HG03460 (cell line): ENCODE data around the gene RUNDC1.
"Not testable (repeated sequence)": the region's sequence is repeated elsewhere in the genome, so short reads cannot be mapped to it uniquely, and the experiment has no call there.

Experiments used
- ATAC-seq: cut with Tn5 transposase; IDR thresholded peaks from one replicate; pipeline ENCODE4 v1.9.1; 2021; ENCODE audit not compliant: unreplicated experiment

Gene RUNDC1

DNA sequence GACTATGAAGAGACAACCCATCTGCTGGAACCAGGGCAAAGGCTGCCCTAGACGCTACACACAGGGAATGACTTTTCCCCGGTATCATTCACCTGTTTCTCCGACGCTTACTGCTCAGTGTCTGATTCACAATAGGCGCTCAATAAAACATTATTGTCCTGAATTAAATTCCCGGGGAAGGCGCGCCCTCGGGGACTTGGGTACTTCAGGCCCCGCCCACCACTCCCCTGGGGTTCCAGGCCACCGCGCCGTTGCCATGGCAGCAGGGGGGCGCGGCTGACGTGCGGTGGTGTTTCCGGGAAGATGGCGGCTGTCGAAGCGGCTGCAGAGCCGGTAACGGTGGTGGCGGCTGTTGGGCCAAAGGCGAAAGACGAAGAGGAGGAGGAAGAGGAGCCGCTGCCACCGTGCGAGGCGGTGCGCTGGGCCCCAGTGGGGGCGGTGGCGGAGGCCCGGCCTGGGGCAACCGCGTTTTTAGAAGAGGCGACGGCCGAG, at the start of gene RUNDC1:
Gene RUNDC1 (plus strand): TSS at position 292 of the 492 bp plus-strand sequence. CDS start 12 bp downstream, at position 304.
- ATAC-seq, result peak; percentile 59

DNA sequence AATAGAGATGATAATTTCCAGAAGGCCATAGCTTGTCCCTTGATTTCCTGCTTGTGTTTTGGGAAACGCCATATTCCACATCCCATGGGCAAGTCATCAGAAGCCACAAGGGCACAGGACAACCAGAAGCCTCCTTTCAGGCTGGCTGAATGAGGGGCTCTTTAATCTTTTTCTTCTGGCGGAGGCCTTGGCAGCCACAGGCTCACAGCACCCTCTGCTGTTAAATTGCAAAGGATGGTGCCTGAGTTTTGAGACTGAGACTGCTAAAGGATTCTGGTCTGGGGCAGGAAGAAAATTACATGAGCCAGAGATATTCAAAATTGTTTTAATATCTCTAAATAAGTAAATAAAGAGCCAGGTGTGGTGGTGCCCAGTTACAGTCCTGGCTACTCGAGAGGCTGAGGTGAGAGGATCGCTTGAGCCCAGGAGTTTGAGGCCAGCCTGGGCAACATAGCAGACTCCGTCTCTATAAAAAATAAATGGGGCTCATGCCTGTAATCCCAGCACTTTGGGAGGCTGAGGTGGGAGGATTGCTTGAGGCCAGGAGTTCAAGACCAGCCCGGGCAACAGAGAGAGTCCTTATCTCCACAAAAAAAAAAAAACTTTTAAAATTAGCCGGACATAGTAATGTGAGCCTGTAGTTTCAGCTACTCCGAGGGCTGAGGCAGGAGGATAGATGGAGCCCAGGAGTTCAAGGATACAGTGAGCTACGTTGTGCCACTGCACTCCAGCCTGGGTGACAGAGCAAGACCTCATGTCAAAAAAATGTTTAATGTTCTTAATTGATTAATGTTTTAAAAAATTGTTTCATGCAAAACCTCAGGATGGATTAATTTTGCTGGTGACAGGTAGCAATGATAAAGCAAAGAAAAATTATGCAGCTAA, 42.4 kb upstream of the RUNDC1 start:
- no peak for ATAC-seq

- no peak for ATAC-seq
Observed at GRCh38 chr17:42944211-42944610, 36.2 kb upstream of the RUNDC1 start.

DNA sequence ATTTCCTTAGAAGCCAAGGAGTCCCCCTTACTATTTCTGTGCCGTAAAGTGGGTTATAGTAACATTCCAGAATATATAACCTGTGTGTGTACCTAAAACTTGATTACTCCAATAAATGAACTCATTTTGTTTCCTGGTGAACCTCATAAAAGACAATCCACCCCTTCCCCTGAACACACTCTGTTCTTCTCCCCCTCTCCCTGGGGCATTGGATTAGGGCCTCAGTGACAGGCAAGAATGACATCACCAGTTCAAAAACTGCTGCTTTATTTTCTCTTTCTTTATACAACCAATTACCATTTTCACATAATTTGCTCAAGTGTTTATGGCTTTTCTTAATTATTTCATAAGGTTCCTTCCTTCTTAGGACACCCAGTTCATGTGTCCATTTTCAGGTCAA, 33.6 kb upstream of the RUNDC1 start:
- ATAC-seq, result no peak

DNA sequence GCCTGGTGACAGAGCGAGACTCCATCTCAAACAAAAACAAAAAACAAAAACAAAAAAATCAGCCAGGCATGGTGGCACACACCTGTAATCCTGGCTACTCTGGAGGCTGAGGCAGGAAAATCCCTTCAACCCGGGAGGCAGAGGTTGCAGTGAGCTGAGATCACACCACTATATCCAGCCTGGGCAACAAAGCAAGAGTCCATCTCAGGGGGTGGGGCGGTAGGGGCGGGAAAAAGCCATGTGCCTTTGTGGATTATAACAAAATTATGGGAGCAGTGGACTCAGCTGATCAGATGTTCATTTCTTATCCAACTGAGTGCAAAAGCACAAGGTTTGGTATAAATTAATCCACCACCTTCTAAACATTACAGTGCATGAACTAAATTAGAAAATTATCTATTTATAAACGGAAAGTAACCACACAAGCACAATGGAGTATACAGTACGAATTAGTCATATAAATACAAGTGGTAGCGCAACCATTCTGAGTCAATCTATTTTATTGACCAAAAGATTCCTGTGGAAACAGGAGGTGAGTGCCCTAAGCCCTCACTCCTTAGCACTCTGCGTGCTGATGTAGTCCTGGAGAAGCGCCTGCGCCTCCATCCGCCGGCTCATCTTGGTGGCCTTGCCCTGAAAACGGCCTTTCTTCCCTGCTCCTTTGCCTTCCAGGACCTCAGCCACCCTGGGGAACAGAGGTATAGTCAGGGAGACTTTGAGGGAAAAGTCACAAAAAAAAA, 30.2 kb upstream of the RUNDC1 start:
- no peak for ATAC-seq

GRCh38 chr17:42953669-42954068, 26.7 kb upstream of the RUNDC1 start:
- no peak for ATAC-seq

DNA sequence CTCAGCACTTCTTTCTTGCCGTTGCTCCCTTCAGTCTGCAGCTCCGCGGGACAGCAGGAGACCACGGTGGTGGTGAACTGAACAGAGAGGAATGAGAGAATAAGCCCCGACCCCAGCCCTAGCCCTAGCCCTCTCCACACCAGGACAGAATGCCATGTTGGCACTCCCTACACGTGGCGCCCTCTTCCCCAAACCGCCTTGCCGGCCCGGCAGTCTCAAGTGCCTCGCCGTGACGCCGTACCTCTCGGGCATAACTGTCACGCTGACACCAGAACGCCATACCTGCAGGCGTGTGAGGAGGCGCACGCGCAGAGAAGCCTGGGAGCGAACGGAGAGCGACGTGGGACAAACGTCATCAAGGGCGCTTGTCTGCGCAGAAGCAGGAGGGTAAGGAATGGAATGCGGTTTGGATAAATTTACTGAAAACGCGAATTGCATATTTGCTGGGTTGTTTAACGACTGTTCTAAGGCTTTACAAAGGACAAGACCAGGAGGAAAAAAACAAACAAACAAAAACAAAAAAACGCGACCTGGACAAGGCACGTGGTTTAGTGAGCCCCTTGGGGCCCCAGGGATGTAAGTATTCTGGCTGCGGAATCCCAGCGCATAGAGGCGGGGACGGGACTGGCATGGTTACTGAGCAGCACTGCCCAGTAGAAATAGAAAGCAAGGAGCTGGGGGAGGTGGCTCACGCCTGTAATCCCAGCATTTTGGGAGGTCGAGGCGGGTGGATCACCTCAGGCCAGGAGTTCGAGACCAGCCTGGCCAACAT, 16.0 kb upstream of the RUNDC1 start, which contains the start of gene AARSD1:
Gene AARSD1 (minus strand): TSS at position 294 of the 772 bp plus-strand sequence. CDS start 14 bp downstream, at position 280.
- peak; percentile 86 for ATAC-seq

DNA sequence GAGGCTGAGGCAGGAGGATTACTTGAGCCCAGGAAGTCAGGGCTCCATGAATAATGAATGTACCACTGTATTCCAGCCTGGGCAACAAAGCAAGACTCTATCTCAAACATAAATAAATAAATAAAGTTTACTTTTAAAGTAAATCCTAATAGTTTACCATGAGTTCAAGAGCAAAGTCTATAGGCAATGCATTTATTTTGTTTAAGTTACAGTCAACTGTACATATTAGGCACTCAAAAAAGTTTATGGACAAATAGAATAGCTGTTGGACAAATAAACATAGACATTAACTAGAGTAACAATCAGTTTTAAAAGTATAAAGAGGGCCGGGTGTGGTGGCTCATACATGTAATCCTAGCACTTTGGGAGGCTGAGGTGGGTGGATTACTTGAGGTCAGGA, 12.4 kb upstream of the RUNDC1 start:
- no peak for ATAC-seq

- no peak for ATAC-seq
Observed at GRCh38 chr17:42969001-42969581, 11.3 kb upstream of the RUNDC1 start.

DNA sequence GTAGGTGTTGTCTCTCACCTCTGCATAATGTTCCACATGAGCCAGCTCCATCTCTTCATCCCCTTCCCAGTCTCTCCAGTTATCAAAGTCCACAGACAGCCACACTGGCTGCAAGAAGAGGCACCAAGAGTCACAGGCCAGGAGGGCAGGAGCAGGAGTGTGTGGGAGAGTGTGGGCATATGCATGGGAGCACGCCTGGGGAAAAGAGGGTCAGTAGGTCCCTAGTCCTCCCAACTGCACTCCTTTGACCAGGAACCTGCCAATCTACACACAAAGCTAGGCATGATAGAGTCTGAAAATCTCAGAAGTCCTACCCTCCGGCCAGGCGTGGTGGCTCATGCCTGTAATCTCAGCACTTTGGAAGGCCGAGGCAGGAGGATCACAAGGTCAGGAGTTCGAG, 8.8 kb upstream of the RUNDC1 start:
- no peak for ATAC-seq

DNA sequence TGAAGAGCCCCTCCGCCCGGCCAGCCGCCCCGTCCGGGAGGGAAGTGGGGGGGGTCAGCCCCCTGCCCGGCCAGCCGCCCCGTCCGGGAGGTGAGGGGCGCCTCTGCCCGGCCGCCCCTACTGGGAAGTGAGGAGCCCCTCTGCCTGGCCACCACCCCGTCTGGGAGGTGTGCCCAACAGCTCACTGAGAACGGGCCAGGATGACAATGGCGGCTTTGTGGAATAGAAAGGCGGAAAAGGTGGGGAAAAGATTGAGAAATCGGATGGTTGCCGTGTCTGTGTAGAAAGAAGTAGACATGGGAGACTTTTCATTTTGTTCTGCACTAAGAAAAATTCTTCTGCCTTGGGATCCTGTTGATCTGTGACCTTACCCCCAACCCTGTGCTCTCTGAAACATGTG, 7.0 kb upstream of the RUNDC1 start:
- not testable (repeated sequence) for ATAC-seq

- ATAC-seq, result no peak
Observed at GRCh38 chr17:42975265-42975664, 5.1 kb upstream of the RUNDC1 start.

GRCh38 chr17:42975701-42976100, 4.7 kb upstream of the RUNDC1 start:
- ATAC-seq, result not testable (repeated sequence)

GRCh38 chr17:42979511-42980273, 673 bp upstream of the RUNDC1 start, which contains the start of gene PTGES3L:
TSS of gene PTGES3L (minus strand) at chr17:42980080. CDS start at chr17:42980053, 27 bp downstream.
- no peak for ATAC-seq

DNA sequence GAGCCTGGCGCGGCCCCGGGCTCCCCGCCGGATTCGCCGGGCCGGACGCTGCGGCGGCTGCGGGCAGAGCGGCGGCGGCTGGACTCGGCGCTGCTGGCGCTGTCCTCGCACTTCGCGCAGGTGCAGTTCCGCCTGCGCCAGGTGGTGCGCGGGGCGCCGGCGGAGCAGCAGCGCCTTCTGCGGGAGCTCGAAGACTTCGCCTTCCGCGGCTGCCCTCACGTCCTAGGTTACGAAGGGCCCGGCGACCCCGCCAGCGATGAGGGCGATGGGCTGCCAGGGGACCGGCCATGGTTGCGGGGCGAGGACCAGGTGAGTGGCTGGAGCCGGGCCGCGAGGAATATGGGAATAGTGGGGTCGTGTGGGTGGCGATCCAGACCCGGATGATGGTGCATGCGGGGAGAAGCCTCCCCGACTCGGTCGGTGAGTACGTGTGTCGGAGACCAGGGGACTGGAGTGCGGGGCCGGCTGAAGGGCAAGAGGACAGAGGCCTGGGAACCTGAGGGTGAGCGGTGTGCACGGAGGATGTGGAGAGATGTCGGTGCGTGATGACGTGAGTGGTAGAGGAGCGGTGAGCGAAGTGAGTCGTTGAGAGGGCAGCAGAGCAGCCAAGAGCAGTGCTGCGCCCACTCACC, 517 bp downstream of the RUNDC1 start:
- ATAC-seq, result peak; percentile 41

DNA sequence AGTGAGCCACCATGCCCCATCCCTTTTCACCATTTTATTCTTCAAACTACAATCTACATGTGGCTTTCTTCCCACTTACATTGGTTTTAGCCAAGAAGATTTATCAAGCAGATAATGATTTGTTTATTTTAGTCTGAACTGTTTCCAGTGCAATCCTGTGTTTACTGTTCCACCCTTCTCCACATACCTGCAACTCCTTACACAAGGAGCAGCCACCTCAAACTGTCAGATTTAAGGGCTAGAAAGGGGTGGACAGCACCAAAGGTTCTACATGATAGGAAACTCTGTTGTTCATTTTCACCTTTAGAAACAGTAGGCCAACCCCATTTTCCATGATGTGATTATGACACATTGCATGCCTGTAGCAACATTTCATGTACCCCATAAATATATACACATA, 1.9 kb downstream of the RUNDC1 start:
- no peak for ATAC-seq

DNA sequence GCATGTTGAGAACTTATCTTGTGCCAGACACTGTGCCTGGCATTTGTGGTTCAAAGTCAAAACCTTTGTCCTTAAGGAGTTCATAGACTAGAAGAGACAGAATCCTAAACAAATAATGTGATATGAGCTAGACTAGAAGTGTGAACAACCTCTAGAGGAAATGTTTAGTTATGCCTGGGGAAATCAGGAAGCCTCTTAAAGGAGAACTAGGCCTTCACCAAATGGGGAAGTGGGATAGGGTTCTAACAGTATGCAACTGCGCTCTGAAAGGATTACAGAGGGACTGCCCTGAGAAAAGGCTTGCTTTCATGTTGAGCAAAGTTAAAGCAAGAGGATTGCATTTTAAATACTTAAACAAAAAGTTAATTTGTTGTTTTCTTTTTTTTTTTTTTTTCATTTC, 4.9 kb downstream of the RUNDC1 start:
- peak; percentile 56 for ATAC-seq

DNA sequence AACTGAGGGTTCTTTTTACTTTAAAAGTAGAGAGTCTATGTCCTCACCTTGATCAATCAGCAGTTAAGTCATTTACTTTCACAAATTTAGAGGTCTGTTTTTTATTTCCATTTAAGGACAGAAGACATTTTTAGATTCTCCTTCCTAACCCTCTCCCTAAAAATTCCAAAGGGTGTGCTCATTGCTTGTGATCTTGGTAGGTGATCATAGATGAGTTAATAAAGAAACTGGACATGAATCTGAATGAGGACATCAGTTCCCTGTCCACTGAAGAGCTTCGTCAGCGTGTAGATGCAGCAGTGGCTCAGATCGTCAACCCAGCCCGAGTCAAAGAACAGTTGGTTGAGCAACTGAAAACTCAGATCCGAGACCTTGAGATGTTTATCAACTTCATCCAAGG, 8.8 kb downstream of the RUNDC1 start:
- no peak for ATAC-seq
